ENCODE results near the gene PKIG.

GRCh38 chr20:44641325-44641724 lies 58.9 kb downstream of the PKIG start:
- no peak for TF ChIP-seq RXRA (IDR thresholded peaks at IDR 0.05; ENCODE audit: insufficient read depth, low read depth, low read length)
- TF ChIP-seq CTCF (IDR thresholded peaks at IDR 0.05; ENCODE audit: control extremely low read depth in 1 of 3, insufficient read depth in 1 of 3, low read depth in 1 of 3, low read length in 3 of 3) = no peak
- TF ChIP-seq POLR2A (IDR thresholded peaks at IDR 0.05; ENCODE audit: control extremely low read depth in 1 of 2, low read depth in 2 of 2, low read length in 2 of 2) = no peak
